Measurements from ENCODE around the gene PCED1B. TPM values are rescaled to one million over a fixed set of nuclear protein-coding genes. Genes with fewer than 3 reads are reported as not detected.
"Not testable (repeated sequence)": the region's sequence is repeated elsewhere in the genome, so short reads cannot be mapped to it uniquely, and the experiment has no call there.

The PCED1B gene
- total RNA-seq, 2 experiments from 2014 or later: 57.1 to 62.2 TPM

- H3K4me1 Mint-ChIP-seq: peaks cover 16% of the 10 kb centered on the region
- no peak for DNase-seq
- H3K36me3 Mint-ChIP-seq (ENCODE audit: low read depth): peaks cover 19% of the 10 kb centered on the region
- H3K9me3 Mint-ChIP-seq: peaks cover 5% of the 10 kb centered on the region
- ChIA-PET CTCF (no interaction called here), POLR2A (no interaction called here)
- H3K27ac Mint-ChIP-seq: no peak overlapping the region
- H3K4me3 Mint-ChIP-seq: no peak overlapping the region
- H3K27me3 Mint-ChIP-seq: no peaks in the 10 kb centered on the region
Observed at GRCh38 chr12:47149146-47149545, 69.7 kb downstream of the PCED1B start.

- peaks cover 7% of the 10 kb centered on the region for H3K4me1 Mint-ChIP-seq
- POLR2A ChIA-PET: no interaction called here
- CTCF ChIA-PET: no interaction called here
- H3K27ac Mint-ChIP-seq: no peak overlapping the region
- peaks cover 12% of the 10 kb centered on the region for H3K36me3 Mint-ChIP-seq (ENCODE audit: low read depth)
- H3K27me3 Mint-ChIP-seq: no peaks in the 10 kb centered on the region
- DNase-seq: no peak
- H3K9me3 Mint-ChIP-seq: peaks cover 5% of the 10 kb centered on the region
- no peak overlapping the region for H3K4me3 Mint-ChIP-seq
Observed at GRCh38 chr12:47152095-47152494, 72.7 kb downstream of the PCED1B start.

- H3K4me1 Mint-ChIP-seq: peaks cover 13% of the 10 kb centered on the region
- ChIA-PET CTCF (interaction anchor here (0.8 to 1.4 kb wide), 2 partner anchors 19 to 39 kb away, joined by 3 read pairs; no protein-coding TSS in a partner anchor), POLR2A (interaction anchor here (1.0 kb wide), 1 partner anchor 60 kb away, joined by 3 read pairs; no protein-coding TSS in a partner anchor)
- peaks cover 18% of the 10 kb centered on the region for H3K36me3 Mint-ChIP-seq (ENCODE audit: low read depth)
- DNase-seq: no peak
- no peaks in the 10 kb centered on the region for H3K27me3 Mint-ChIP-seq
- no peak overlapping the region for H3K4me3 Mint-ChIP-seq
- peaks cover 10% of the 10 kb centered on the region for H3K9me3 Mint-ChIP-seq
- H3K27ac Mint-ChIP-seq: no peak overlapping the region
Observed at GRCh38 chr12:47155457-47156166, 76.2 kb downstream of the PCED1B start.

GRCh38 chr12:47156167-47156736, 76.8 kb downstream of the PCED1B start:
- H3K4me1 Mint-ChIP-seq: peaks cover 15% of the 10 kb centered on the region
- H3K4me3 Mint-ChIP-seq: no peak overlapping the region
- DNase-seq: no peak
- POLR2A ChIA-PET: no interaction called here
- no peak overlapping the region for H3K27ac Mint-ChIP-seq
- H3K36me3 Mint-ChIP-seq (ENCODE audit: low read depth): peaks cover 22% of the 10 kb centered on the region
- H3K9me3 Mint-ChIP-seq: peaks cover 13% of the 10 kb centered on the region
- no peaks in the 10 kb centered on the region for H3K27me3 Mint-ChIP-seq
- CTCF ChIA-PET: interaction anchor here (0.7 to 1.4 kb wide), 2 partner anchors 29 to 38 kb away, joined by 3 read pairs; no protein-coding TSS in a partner anchor

GRCh38 chr12:47158792-47159191, 79.4 kb downstream of the PCED1B start:
- H3K4me3 Mint-ChIP-seq: no peak overlapping the region
- H3K9me3 Mint-ChIP-seq: peaks cover 13% of the 10 kb centered on the region
- ChIA-PET POLR2A (no interaction called here), CTCF (no interaction called here)
- no peaks in the 10 kb centered on the region for H3K27me3 Mint-ChIP-seq
- peaks cover 15% of the 10 kb centered on the region for H3K4me1 Mint-ChIP-seq
- DNase-seq: no peak
- H3K27ac Mint-ChIP-seq: no peak overlapping the region
- H3K36me3 Mint-ChIP-seq (ENCODE audit: low read depth): peaks cover 32% of the 10 kb centered on the region

GRCh38 chr12:47159348-47159747, 79.9 kb downstream of the PCED1B start:
- Mint-ChIP-seq H3K4me1 (peaks cover 15% of the 10 kb centered on the region), H3K36me3 (ENCODE audit: low read depth) (peaks cover 35% of the 10 kb centered on the region), H3K9me3 (peaks cover 13% of the 10 kb centered on the region), H3K27ac (no peak overlapping the region), H3K27me3 (no peaks in the 10 kb centered on the region), H3K4me3 (no peak overlapping the region)
- POLR2A ChIA-PET: no interaction called here
- DNase-seq: no peak
- CTCF ChIA-PET: no interaction called here

GRCh38 chr12:47160316-47161244, 81.2 kb downstream of the PCED1B start:
- no peak overlapping the region for H3K4me3 Mint-ChIP-seq
- peaks cover 13% of the 10 kb centered on the region for H3K9me3 Mint-ChIP-seq
- ChIA-PET CTCF (no interaction called here), POLR2A (no interaction called here)
- peaks cover 15% of the 10 kb centered on the region for H3K4me1 Mint-ChIP-seq
- H3K27ac Mint-ChIP-seq: no peak overlapping the region
- peaks cover 38% of the 10 kb centered on the region for H3K36me3 Mint-ChIP-seq (ENCODE audit: low read depth)
- no peaks in the 10 kb centered on the region for H3K27me3 Mint-ChIP-seq
- no peak for DNase-seq

GRCh38 chr12:47164116-47164515, 84.7 kb downstream of the PCED1B start:
- Mint-ChIP-seq H3K4me1 (peaks cover 2% of the 10 kb centered on the region), H3K27me3 (no peaks in the 10 kb centered on the region), H3K9me3 (peaks cover 12% of the 10 kb centered on the region), H3K36me3 (ENCODE audit: low read depth) (peaks cover 48% of the 10 kb centered on the region), H3K4me3 (no peak overlapping the region), H3K27ac (no peak overlapping the region)
- no peak for DNase-seq
- ChIA-PET CTCF (no interaction called here), POLR2A (no interaction called here)

GRCh38 chr12:47164724-47165439, 85.5 kb downstream of the PCED1B start:
- Mint-ChIP-seq H3K36me3 (ENCODE audit: low read depth) (peaks cover 40% of the 10 kb centered on the region), H3K9me3 (peaks cover 6% of the 10 kb centered on the region), H3K4me3 (no peak overlapping the region), H3K27ac (no peak overlapping the region), H3K4me1 (peaks cover 2% of the 10 kb centered on the region), H3K27me3 (no peaks in the 10 kb centered on the region)
- POLR2A ChIA-PET: interaction anchor here (1.1 kb wide), 1 partner anchor 30 kb away, joined by 4 read pairs; no protein-coding TSS in a partner anchor
- CTCF ChIA-PET: interaction anchor here (0.9 kb wide), 1 partner anchor 29 kb away, joined by 3 read pairs; no protein-coding TSS in a partner anchor
- DNase-seq: no peak

GRCh38 chr12:47165934-47166333, 86.5 kb downstream of the PCED1B start:
- DNase-seq: no peak
- no peaks in the 10 kb centered on the region for H3K27me3 Mint-ChIP-seq
- ChIA-PET POLR2A (interaction anchor here (1.1 kb wide), 1 partner anchor 31 kb away, joined by 4 read pairs; no protein-coding TSS in a partner anchor), CTCF (no interaction called here)
- H3K9me3 Mint-ChIP-seq: peaks cover 6% of the 10 kb centered on the region
- no peak overlapping the region for H3K27ac Mint-ChIP-seq
- H3K4me3 Mint-ChIP-seq: no peak overlapping the region
- H3K4me1 Mint-ChIP-seq: peaks cover under 1% of the 10 kb centered on the region
- peaks cover 42% of the 10 kb centered on the region for H3K36me3 Mint-ChIP-seq (ENCODE audit: low read depth)

GRCh38 chr12:47166365-47166764, 86.9 kb downstream of the PCED1B start:
- Mint-ChIP-seq H3K9me3 (peaks cover 5% of the 10 kb centered on the region), H3K36me3 (ENCODE audit: low read depth) (peaks cover 41% of the 10 kb centered on the region), H3K27me3 (no peaks in the 10 kb centered on the region), H3K4me3 (no peak overlapping the region), H3K27ac (no peak overlapping the region), H3K4me1 (no peaks in the 10 kb centered on the region)
- POLR2A ChIA-PET: interaction anchor here (1.1 kb wide), 1 partner anchor 32 kb away, joined by 4 read pairs; no protein-coding TSS in a partner anchor
- CTCF ChIA-PET: no interaction called here
- DNase-seq: no peak

- H3K27me3 Mint-ChIP-seq, DNase-seq, H3K27ac Mint-ChIP-seq, CTCF ChIA-PET, H3K9me3 Mint-ChIP-seq, H3K4me1 Mint-ChIP-seq, POLR2A ChIA-PET, H3K4me3 Mint-ChIP-seq: not testable (repeated sequence)
- H3K36me3 Mint-ChIP-seq (ENCODE audit: low read depth): peaks cover 35% of the 10 kb centered on the region
Observed at GRCh38 chr12:47170281-47170680, 90.9 kb downstream of the PCED1B start.
